ENCODE measurements around the gene CA12. TPM values are rescaled to one million over a fixed set of nuclear protein-coding genes. Genes with fewer than 3 reads are reported as not detected.

Gene CA12
- total and polyA plus RNA-seq, 10 of the 15 experiments (the other 5 are each of a cell fraction or from before 2014, with no cell fraction given), result 0.03 to 0.10 TPM; not detected in 8

- ChIA-PET POLR2A (no interaction called here), RAD21 (ENCODE audit: unreplicated experiment) (no interaction called here), CTCF (interaction anchor here (0.9 kb wide), 1 partner anchor 66 kb away, joined by 3 read pairs; no protein-coding TSS in a partner anchor), SMC1A (ENCODE audit: uncharacterized antibody, unreplicated experiment) (interaction anchor here (0.6 kb wide), 1 partner anchor 87 kb away, joined by 3 read pairs; no protein-coding TSS in a partner anchor)
- no peak overlapping the region for H3K4me2 ChIP-seq (ENCODE audit: control insufficient read depth, insufficient read depth)
- DNase-seq (ENCODE audit: low read depth, low spot score) (no peak), ATAC-seq (no peak), FAIRE-seq (no peak)
- H3K27ac ChIP-seq (ENCODE audit: control insufficient read depth, insufficient read depth), result no peak overlapping the region
- H3K4me3 ChIP-seq, result no peak overlapping the region
- no peaks in the 10 kb centered on the region for H3K9me3 ChIP-seq (replicated peaks; ENCODE audit: control insufficient read depth, insufficient read depth, low read length)
- no TSS peak for BruUV-seq (replicated peaks)
- no peaks in the 10 kb centered on the region for H4K20me1 ChIP-seq (ENCODE audit: control insufficient read depth, insufficient read depth)
- no peak for TF ChIP-seq HDGF (IDR thresholded peaks at IDR 0.05)
- no peak for TF ChIP-seq ZBTB11 (CRISPR knock-in tag; IDR thresholded peaks at IDR 0.05)
- no peak for TF ChIP-seq CBX5 (IDR thresholded peaks at IDR 0.05; ENCODE audit: low read depth)
- no peak for TF ChIP-seq NR2C1 (IDR thresholded peaks at IDR 0.05)
- no peak for TF ChIP-seq IRF4 (IDR thresholded peaks at IDR 0.05; ENCODE audit: low read depth, low read length)
- no peak for TF ChIP-seq BMI1 (IDR thresholded peaks at IDR 0.05; ENCODE audit: borderline replicate concordance)
- no peak for TF ChIP-seq TCF7 (IDR thresholded peaks at IDR 0.05; ENCODE audit: borderline replicate concordance)
- no peak for TF ChIP-seq CEBPZ (IDR thresholded peaks at IDR 0.05; ENCODE audit: low read depth, low read length)
- no peak for TF ChIP-seq PAX5 (IDR thresholded peaks at IDR 0.05; ENCODE audit: borderline replicate concordance, low read depth, low read length)
- no peak for TF ChIP-seq ZBED1 (IDR thresholded peaks at IDR 0.05; ENCODE audit: borderline replicate concordance)
- TF ChIP-seq ZNF207 (IDR thresholded peaks at IDR 0.05; ENCODE audit: borderline replicate concordance), result no peak
- TF ChIP-seq MTA3 (IDR thresholded peaks at IDR 0.05; ENCODE audit: borderline replicate concordance, low read length), result no peak
- TF ChIP-seq JUND (IDR thresholded peaks at IDR 0.05; ENCODE audit: low read depth, low read length), result no peak
- TF ChIP-seq POU2F2 (IDR thresholded peaks at IDR 0.05; ENCODE audit: borderline replicate concordance, low read depth, low read length), result no peak
- TF ChIP-seq EP300 (IDR thresholded peaks at IDR 0.05; ENCODE audit: borderline replicate concordance in 1 of 2, control insufficient read depth in 1 of 2, low read depth in 2 of 2, low read length in 2 of 2), result no peak
- TF ChIP-seq STAT1 (conservative IDR thresholded peaks at IDR 0.05), result no peak
- no peak for TF ChIP-seq FOS (IDR thresholded peaks at IDR 0.05; ENCODE audit: borderline replicate concordance, extremely low read depth, insufficient read length)
- H3K9ac ChIP-seq (ENCODE audit: control insufficient read depth, insufficient read depth, low read length), result no peak overlapping the region
- H2AFZ ChIP-seq (ENCODE audit: control insufficient read depth, low read depth, low read length), result no peak overlapping the region
- in situ Hi-C loops (cut with MboI), result no loop called here
- intact Hi-C loops (cut with micrococcal nuclease; ENCODE audit: unreplicated experiment), result no loop called here
- 28% methylated on average over 8 of the region's 8 CpGs for WGBS (ENCODE audit: insufficient coverage, insufficient replicate concordance, low lambda C conversion rate, missing lambda C conversion rate)
- no peaks in the 10 kb centered on the region for H3K36me3 ChIP-seq (ENCODE audit: control insufficient read depth in 2 of 2, insufficient read depth in 2 of 2, low read length in 1 of 2)
- H3K79me2 ChIP-seq (ENCODE audit: control insufficient read depth, insufficient read depth, low read length), result no peaks in the 10 kb centered on the region
- no peaks in the 10 kb centered on the region for H3K4me1 ChIP-seq (ENCODE audit: control insufficient read depth, insufficient read depth, low read length)
- H3K27me3 ChIP-seq (replicated peaks in 1 of 2; ENCODE audit: control insufficient read depth in 2 of 2, insufficient read depth in 2 of 2, low read length in 1 of 2), result peaks cover 0 to 1% of the 10 kb centered on the region in 2 experiments; a peak in 1 of 4 replicates
Measured at GRCh38 chr15:63335543-63336240, 46.0 kb downstream of the CA12 start.
